HCEC 1CT (cell line): ENCODE results near the gene HCST.

Experiments
- DNase-seq: peaks from one replicate; pipeline ENCODE4 v3.0.0-alpha.2; 2017

Gene HCST

GRCh38 chr19:35938282-35939224 lies 36.2 kb downstream of the HCST start:
- no peak for DNase-seq

- DNase-seq, result no peak
Measured at GRCh38 chr19:35939307-35940077, 37.2 kb downstream of the HCST start.

- DNase-seq, result no peak
Measured at GRCh38 chr19:35940078-35940775, 37.9 kb downstream of the HCST start.

- DNase-seq, result no peak
Measured at GRCh38 chr19:35940839-35941238, 38.5 kb downstream of the HCST start.

- no peak for DNase-seq
Measured at GRCh38 chr19:35942235-35942634, 39.9 kb downstream of the HCST start.

- DNase-seq, result no peak
Measured at GRCh38 chr19:35943321-35944301, 41.3 kb downstream of the HCST start.

- no peak for DNase-seq
Measured at GRCh38 chr19:35944556-35944955, 42.2 kb downstream of the HCST start.

- DNase-seq, result no peak
Measured at GRCh38 chr19:35945121-35945790, 42.9 kb downstream of the HCST start.

- DNase-seq, result no peak
Measured at GRCh38 chr19:35946203-35946602, 43.9 kb downstream of the HCST start.

GRCh38 chr19:35949131-35949530 lies 46.8 kb downstream of the HCST start:
- no peak for DNase-seq
